ENCODE data around the gene MBNL2.

Gene MBNL2

DNA sequence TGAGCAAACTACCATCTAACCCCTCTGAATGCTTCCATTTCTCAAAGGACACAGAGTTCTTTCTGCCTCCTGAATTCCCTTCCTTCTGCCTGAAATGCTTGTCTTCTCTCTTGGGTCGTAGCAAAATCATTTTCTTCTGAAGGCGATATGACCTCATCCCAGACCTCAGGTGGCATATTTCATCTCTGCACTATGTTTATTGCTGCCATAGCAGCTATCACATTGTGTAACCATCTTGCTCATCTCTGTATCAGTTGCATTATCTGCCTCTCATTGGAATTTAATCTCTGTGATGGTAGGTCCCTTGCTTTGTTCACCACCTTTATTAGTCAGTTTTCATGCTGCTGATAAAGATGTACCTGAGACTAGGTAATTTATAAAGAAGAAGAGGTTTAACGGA lies 179.3 kb downstream of the MBNL2 start:
- DNase-seq (ENCODE audit: low spot score) = no peak
- no peak for TF ChIP-seq CTCF (IDR thresholded peaks at IDR 0.05; ENCODE audit: extremely low read depth, insufficient read depth, missing control alignments)

GRCh38 chr13:97403893-97404750 lies 182.0 kb downstream of the MBNL2 start:
- in situ Hi-C loops (cut with MboI; ENCODE audit: low pct_unique_long_range_greater_than_20kb, low sequenced_read_pairs, unreplicated experiment) = no loop called here
- no peak for DNase-seq (ENCODE audit: low spot score)
- no peak for TF ChIP-seq CTCF (IDR thresholded peaks at IDR 0.05; ENCODE audit: extremely low read depth, insufficient read depth, missing control alignments)

More for the DNA sequence above, 179.3 kb downstream of the MBNL2 start:
- in situ Hi-C loops (cut with MboI; ENCODE audit: low pct_unique_long_range_greater_than_20kb, low sequenced_read_pairs, unreplicated experiment) = no loop called here

- in situ Hi-C loops (cut with MboI; ENCODE audit: low pct_unique_long_range_greater_than_20kb, low sequenced_read_pairs, unreplicated experiment) = no loop called here
- TF ChIP-seq CTCF (IDR thresholded peaks at IDR 0.05; ENCODE audit: extremely low read depth, insufficient read depth, missing control alignments) = no peak
- DNase-seq (ENCODE audit: low spot score) = no peak
These were observed 185.4 kb downstream of the MBNL2 start for GRCh38 chr13:97407540-97407939.

DNA sequence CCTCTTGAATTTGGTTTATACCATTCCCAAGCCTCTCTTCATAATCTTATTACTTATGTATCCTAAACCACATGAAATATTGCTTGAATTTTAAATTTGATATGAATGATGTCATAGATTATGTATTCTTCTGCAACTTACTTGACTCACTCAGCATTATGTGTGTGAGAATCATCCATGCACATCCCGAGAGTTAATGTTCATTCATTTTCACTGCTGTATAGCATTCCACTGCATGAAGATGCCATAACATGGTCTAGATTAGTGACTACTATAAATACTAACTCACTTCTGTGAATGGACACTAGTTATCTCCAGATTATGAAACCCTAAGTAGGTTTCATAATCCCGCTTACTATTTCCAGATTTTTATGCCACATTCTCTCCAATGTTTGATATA lies 186.8 kb downstream of the MBNL2 start:
- no peak for DNase-seq (ENCODE audit: low spot score)
- in situ Hi-C loops (cut with MboI; ENCODE audit: low pct_unique_long_range_greater_than_20kb, low sequenced_read_pairs, unreplicated experiment) = no loop called here
- TF ChIP-seq CTCF (IDR thresholded peaks at IDR 0.05; ENCODE audit: extremely low read depth, insufficient read depth, missing control alignments) = no peak

- no peak for TF ChIP-seq CTCF (IDR thresholded peaks at IDR 0.05; ENCODE audit: extremely low read depth, insufficient read depth, missing control alignments)
- DNase-seq (ENCODE audit: low spot score) = no peak
- in situ Hi-C loops (cut with MboI; ENCODE audit: low pct_unique_long_range_greater_than_20kb, low sequenced_read_pairs, unreplicated experiment) = no loop called here
These were observed 189.9 kb downstream of the MBNL2 start for GRCh38 chr13:97411984-97412383.

DNA sequence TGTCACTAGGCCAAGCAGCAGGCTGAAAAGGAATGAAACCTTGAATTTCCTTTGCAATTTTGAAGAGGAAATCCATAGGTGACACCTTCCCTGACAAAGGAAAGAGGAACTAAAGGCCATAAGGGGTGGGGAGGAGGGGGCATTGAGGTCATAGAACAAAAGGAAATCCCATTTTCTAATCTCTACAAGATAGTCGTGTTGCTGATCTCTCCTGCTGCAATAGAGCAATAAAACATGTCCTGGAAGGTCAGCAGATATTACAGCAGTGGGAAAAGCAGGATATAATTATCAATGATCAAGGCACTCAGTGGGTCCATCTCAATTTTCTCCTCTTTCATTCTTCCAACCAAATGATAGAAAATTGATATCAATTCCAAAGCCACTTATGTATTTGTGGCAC lies 191.6 kb downstream of the MBNL2 start:
- TF ChIP-seq CTCF (IDR thresholded peaks at IDR 0.05; ENCODE audit: extremely low read depth, insufficient read depth, missing control alignments) = no peak
- in situ Hi-C loops (cut with MboI; ENCODE audit: low pct_unique_long_range_greater_than_20kb, low sequenced_read_pairs, unreplicated experiment) = no loop called here
- no peak for DNase-seq (ENCODE audit: low spot score)
